AML-193 (cell line): ENCODE measurements around the gene AHCYL1.
A peak's percentile ranks its signal among the peaks of the same experiment; 100 is the strongest.
"Not testable (repeated sequence)": the region's sequence is repeated elsewhere in the genome, so short reads cannot be mapped to it uniquely, and the experiment has no call there.

ENCODE experiments used
- DNase-seq, 2 experiments: peaks; one replicate each; lab custom pipeline; 2025; lab: John Stamatoyannopoulos, UW

AHCYL1 gene

DNA sequence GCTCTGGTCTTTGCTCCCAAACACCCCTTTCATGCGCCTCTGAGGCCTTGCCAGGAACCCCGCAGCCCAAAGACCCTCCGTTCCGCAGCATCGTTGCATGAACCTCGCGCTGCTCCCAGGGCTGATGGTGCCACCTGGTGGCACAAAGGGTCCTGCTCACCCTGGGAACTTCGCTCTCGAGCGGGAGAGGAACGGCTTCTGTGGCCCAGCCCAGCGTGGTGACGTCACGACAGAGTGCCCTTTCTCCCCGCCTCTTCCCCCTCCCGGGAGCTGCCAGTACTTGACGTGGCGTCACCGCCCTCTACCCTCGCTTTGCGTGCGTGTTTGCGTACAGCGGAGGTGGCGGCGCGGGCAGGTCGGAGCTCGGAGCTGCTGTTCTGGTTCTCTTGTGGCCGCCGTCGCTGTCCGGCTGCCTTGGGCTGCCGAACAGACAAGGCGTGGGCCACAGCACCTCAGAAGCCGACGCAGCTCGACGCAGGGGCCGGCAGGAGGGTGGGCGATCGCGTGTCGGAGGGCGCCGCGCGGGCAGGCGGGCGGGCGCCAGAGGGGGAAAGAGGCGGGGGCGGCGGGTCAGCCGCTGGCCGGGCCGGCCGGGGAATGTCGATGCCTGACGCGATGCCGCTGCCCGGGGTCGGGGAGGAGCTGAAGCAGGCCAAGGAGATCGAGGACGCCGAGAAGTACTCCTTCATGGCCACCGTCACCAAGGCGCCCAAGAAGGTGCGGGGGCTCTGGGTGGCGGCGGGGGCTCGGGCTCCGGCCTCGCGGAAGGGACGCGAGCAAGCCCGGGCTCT, at the start of gene AHCYL1:
TSS of gene AHCYL1 (plus strand) at position 310 of the 791 bp plus-strand sequence. CDS start at position 598, 288 bp downstream.
- peak; percentile 95 to 96 for DNase-seq

DNA sequence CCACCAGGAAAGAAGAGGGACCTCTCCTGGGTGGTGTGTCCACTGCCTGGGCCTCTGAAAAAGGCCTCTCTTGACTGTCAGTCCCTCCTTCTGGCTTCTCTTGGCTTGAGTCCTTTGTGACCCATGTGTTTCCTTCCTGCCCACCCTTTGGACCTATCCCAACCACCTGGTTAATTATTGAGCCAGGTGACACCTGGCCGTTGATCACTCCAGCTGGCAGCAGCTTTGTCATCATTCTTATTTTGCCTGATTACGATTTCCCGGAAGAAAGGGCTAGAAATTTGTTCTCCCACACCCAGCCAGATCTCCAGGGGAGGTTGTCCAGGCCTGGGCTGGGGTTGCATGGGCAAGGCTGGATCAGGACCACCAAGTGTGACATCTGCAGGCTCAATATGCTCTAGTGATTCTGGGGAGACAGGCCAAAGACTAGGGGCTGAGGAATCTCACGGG, 49.1 kb upstream of the AHCYL1 start:
- no peak for DNase-seq

DNA sequence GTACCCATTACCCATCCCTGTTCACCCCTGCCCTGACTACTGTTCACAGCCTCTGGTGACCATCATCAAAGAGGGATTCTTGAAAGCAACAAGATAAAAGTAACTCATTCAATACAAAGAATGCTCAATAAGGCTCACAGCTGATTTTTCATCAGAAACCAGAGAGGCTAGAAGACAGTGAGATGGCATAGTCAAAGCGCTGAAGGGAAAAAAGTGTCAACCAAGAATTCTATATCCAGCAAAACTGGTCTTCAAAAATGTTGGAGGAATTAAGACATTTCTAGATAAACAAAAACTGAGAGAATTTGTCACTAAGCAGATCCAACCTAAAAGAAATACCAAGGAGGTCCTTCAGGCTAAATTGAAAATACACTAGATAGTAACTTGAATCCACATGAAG, 46.8 kb upstream of the AHCYL1 start:
- no peak for DNase-seq

DNA sequence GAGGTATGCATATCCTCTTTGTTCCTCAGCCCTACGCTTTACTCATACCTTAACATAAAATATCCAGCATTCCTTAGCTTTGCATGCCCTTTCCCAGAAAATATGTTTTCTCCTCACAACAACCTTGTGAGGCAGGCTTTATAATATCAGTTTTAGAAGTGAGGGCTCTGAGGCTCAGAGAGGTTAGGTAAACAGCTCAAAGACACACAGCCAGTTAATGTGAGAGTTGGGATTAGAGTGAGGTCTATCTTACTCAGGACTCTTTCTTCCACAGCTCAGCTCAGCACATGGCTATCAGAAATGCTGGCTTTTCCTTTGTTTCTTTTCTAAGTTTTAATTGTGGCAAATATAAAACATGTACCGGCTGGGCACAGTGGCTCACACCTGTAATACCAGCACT, 46.0 kb upstream of the AHCYL1 start:
- DNase-seq: no peak

DNA sequence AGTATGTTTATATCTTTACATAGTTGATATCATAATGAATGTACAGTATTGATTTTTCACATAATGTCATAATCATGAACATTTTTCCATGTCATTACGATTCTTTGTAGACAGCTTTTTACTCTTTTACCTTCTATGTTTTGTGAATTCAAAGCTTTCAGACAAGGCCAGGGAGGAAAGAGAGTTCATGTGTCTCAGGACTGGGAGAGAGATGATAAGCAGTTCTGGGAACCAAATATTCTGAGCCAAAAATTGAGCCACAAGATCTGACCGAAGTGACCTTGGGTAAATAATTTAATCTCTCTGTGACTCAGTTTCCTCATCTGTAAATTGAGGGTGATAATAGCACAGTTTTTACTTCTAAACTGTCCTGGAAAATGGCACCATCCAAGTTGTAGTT, 42.1 kb upstream of the AHCYL1 start:
- DNase-seq: no peak

DNA sequence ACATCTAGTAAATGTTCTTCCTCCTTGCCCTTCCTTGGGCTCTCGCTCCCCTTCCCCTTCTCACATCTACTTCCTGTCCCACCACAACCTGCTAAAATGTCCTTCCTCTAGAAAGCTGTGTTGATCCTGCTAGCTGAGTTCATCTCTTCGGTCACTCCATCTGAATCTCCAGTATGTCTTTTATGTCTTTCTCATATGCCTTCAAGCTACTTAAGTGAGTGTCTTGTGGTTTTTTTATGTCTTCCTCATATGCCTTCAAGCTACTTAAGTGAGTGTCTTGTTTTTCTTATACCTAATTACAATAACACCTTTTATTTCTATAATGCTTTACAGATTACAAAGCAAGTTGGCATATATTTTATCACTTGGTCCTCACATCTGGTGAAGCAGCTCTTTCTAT, 40.0 kb upstream of the AHCYL1 start:
- DNase-seq: no peak

DNA sequence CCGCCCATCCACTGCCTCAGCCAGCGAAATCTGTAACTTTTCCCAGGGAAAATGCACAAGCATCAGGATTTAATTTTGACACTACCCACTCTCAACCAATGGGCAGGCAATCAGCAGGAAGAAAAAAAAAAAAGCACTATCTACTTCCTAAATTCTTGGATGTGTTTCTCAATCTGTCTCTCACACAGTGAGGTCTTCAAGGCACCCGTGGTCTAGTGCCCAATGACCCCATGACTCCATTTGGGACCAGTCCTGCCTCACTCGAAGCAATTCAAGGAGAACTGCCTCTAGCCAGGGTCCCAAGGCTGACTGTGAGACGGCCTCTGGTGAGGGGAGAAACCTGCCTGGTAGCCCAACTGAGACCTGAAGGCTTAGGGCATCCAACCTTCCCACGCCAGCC, 38.1 kb upstream of the AHCYL1 start:
- DNase-seq: no peak

DNA sequence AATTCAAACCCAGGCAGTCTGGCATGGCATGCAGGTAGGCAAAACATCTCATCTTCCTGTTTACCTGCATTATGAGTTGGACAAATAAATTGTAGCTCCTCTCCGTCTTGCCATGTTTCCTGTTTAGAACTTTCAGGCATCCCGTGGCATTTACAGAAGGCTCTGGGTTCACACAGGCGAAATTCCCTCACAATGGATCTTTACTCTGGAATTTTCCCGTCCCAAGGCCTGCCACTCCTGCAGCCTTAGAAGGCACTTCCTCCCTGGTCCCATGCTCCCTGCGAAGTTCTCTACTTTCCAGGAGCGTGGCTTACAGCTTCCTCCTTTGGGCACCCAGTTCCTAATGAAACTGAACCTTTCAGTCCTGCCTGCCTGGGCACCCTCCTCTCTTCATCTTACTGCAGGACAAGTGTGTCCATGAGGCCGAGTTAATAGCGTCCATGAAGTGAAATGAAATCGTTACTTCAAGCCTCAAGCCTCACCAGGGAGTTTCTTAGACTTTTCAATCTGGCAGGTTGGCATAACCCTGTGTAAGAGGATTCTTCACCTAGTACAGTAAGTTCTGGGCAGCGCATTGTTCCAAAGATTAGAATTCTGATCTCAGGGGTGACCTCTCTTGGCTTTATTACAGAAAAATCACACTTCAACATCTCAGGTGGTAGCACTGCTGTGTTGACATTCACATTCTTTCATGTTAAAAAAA, 36.8 kb upstream of the AHCYL1 start:
- no peak for DNase-seq

DNA sequence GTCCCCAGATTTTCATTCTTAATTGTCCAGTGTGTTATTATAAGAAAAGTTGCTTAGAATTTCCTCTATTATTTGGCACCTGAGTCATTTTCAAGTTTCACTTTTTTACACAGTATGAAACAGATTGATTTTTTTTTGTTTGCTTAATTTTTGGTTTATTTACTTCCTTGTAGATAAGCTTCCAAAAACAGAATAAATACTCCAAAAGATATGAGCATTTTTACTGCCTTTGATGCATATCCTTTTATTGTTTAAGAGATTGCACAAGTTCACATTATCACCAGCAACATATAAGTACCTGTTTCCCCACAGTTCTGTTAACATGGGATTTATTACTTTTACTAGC, 36.3 kb upstream of the AHCYL1 start:
- DNase-seq: no peak

DNA sequence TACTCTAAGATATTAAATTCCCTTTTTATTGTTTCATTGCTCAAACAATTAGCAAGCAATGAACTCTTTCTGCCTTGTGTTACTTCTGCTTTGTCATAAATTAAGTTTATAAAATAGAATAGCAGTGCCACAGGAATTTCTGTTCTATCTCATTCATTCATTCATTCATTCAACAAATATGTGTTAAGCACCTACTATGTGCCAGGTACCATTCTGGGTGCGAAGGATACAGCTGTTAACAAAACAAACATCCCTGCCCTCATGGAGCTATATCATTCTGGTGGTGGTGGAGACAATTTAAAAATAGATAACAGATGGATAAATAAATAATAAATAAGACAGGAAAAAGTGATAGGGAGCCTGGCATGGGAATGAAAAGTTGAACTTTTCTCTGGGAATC, 34.5 kb upstream of the AHCYL1 start:
- no peak for DNase-seq

DNA sequence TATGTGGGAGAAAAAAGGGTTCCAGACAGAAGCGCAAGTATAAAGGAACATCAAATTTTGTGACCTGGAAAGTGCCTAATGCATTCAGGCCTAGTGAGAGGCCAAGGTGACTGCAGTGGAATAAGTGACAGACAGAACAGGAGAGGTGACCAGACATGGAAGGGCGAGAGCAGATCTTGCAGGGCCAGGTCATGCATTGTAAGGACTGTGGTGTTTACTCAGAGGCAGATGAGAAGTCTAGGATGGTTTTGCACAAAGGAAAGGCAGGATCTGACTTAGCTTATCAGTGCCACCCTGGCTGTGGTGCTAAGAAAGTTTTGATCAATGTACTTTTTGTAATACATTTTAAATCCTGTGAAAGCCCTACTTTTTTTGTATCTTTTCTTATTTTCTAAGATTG, 34.1 kb upstream of the AHCYL1 start:
- DNase-seq: no peak

DNA sequence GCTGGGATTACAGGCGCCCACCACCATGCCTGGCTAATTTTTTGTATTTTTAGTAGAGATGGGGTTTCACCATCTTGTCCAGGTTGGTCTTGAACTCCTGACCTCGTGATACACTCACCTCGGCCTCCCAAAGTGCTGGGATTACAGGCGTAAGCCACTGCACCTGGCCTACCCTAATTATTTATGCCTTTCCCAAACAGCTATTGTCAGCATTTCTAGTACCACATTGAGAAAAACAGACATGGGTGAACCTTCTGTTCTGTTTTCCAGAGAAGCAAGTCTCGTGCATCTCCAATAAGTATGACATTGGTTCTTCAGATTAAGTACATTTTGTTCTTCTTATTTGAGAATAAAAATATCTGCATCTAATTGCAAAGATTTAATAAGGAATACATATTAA, 33.1 kb upstream of the AHCYL1 start:
- DNase-seq: not testable (repeated sequence)

DNA sequence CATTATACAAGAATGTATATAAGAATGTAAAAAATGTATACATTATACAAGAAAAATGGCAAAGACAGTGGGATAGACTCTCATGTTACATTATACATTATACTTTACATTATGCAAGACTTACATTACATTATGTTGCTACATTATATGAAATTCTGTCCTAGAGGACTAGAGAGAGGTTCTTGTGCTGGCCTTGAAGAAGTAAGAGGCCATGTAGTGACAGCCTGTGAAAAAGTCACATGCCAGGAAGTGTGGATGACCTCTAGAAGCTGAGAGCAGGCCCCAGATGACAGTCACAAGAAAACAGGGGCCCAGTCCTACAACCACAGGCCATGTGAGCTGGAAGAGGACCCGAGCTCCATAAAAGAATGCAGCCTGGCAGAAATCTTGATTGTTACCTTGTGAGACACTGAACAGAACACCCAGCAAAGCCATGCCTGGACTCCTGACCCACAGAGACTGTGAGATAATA, 30.5 kb upstream of the AHCYL1 start:
- no peak for DNase-seq

DNA sequence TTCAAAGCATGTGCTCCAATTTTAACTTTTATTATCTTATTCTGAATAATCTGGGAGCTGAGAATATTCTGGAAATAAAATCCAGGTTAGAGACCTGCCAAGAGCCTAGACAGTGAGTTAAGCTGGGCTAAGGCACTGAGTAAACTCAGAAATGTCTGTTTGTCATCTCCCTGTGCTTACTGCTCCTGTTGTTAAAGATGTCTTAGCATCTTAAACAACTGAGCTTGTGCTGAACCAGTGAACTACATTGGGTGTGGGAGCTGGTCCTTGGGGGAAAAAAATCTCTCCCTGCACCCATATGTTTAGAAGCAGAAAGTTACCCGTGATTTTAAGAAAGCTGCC, 25.0 kb upstream of the AHCYL1 start:
- DNase-seq: no peak

DNA sequence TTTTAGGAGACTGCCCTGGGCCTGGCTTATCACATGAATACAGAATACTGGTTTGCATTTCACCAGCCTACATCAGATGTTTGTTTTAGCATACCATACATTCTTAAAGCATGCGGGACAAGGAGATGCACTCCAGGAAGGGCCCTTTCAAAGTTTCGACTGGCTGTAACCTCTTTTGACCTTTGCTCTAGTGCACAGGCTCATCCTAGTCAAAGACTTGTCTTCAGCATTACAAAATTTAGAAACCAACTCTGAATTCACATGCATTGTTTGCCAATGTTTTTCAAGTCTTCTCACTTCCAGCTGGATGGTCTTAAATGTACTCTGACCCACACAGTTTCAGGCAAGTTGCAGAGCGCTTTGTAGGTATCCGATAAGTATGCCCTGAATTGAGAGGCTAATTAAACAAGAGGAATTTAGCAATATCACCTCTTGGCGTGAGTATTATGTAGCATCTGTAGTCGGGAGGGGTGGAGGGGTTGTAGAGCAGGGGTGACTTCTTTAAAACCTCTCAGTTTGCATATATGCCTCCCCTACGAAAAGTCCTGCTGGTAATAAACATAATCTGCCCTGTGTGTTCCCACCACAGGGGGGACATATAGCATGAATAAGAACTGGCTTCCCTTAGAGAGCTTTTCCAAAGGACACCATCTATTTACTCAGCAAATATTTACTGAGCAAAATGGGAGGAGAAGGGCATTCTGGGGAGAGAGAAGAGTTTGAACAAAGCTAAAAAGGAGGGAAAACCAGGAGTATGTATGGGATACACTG, 24.4 kb upstream of the AHCYL1 start:
- no peak for DNase-seq

DNA sequence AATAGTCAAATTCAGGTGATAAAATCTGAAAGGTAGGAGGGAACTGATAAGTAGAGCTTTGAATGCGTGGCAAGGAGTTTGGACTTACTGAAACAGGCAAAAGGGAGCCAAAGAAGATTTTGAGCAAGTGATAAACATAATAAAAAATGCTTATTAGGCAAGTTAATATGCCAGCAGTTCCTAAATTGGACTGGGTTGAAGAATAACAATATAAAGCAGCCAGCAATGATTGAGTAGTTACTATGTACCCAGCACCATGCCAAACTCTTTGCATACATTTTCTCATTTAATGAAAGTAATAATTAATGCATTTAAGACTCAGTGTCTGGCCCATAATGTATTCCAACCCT, 23.8 kb upstream of the AHCYL1 start:
- DNase-seq: no peak

DNA sequence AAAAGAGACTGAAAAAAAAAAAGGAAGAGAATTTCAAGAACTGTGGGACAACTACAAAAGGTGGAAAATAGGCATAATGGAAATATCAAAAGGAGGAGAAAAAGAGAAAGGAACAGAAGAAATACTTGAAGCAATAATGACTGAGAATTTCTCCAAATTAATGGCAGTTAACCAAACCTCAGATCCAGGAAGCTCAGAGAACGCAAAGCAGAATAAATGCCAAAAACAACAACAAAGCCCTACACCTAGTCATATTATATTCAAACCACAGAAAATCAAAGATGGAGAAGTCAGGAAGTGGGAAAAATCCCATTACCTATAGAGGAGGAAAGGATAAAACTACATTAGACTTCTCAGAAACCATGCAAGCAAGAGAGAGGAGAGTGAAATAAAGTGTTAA, 20.7 kb upstream of the AHCYL1 start:
- no peak for DNase-seq

DNA sequence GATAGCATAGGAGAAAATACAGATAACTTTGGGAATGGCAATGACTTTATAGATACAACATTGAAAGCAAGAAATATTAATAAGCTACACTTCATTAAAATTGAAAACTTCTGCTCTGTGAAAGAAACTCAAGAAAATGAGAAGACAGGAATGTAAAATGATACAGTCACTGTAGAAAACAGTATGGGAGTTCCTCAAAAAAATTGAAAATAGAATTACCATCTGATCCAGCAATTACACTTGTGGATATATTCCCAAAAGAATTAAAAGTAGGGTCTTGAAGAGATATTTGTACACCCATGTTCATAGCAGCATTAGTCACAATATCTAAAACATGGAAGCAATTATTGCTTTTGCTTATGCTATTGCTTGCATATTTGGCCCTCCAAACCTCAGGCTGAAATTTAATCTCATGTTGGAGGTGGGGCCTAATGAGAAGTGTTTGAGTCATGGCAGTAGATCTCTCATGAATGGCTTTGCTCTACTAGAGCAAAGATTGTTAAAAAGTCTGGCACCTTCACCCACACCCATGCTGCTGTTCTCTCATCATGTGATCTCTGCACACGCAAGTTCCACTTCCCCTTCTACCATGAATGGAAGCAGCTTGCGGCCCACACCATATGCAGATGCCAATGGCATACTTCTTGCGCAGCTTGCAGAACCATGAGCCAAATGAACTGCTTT, 15.3 kb upstream of the AHCYL1 start:
- DNase-seq: no peak

DNA sequence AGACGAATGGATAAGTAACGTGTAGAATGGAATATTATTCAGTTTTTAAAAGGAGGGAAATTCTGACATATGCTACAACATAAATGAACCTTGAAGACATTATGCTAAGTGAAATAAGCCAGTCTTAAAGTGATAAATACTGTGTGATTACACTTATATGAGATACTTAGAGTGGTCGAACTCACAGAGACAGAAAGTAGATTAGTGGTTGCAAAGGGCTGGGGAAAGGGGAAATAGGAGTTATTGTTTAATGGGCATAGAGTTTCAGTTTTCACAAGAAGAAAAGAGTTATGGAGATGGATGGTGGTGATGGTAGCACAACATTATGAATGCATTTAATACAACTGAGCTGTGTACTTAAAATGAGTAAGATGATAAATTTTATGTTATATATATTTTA, 14.7 kb upstream of the AHCYL1 start:
- no peak for DNase-seq

DNA sequence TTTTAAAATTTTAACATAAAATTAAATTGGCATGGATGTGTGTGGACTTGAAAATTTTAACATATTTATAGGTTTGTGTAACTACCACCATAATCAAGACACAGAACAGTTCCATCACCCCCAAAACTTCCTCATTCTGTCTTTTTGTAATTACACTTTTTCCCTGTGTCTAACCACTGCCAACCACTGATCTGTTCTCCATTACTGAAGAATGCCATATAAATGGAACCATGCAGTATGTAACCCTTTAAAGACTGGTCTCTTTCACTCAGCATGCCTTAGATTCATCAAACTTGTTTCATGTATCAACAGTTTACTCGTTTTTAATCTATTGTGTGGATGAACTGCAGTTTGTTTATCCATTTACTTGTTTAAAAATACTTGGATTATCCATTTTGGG, 13.0 kb upstream of the AHCYL1 start:
- no peak for DNase-seq

DNA sequence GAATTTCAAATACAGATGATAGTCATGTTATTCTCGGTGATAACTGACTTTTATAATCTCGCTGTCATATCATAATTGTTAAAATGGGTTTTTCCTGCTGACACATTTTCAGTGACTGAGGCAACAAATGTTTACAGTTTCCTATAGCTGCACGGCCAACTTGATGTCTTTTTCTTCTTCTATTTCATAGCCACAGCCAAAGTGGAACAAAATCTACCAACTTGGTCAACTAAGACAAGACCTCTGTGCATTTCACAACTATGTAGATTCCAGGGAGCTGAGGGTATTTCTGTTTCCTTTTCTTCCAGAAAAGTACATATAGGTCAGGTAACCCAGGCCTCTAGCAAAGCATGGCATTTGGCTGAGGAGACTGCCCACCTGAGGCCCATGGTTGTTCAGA, 10.4 kb upstream of the AHCYL1 start:
- no peak for DNase-seq

DNA sequence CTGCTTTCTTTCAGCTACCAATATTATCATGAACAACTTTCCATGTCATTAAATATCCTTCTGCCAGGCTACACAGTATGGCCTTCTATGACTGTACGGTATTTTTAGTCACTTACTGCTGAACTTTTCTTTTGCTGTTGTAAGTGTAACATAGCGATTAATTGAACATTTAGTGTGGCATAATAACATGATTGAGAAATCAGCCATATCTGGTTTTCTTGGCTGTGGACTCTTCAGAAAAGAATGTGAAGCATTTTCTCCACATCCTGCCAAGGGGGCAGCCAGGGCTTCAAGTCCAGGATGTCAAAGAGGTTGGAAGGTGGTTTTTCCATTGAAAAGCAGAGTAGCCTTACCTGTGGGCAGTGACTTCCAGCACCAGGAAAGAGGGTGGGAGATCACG, 8.8 kb upstream of the AHCYL1 start:
- no peak for DNase-seq

DNA sequence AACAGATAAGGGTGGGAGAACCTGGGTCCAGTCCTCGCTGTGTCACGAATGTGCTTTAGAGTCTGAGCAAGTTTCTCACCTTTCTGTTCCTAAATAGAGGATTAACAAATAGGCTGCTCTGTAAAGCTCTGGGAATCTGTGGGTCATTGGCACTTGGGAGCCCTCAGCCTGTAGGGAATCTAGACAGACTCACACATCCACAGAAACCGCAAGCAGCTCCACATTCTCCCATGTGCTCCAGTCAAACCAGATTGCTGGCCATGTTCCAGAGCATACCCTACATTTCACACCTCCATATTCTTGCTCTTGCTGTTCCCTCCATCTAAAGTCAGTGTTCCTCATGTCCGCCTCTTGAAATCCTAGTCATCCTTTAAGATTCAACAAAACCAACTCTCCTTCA, 7.8 kb upstream of the AHCYL1 start:
- DNase-seq: no peak
